Neuronal stem cell (in vitro differentiated cells): ENCODE measurements around the gene CHODL.

Experiments used
- DNase-seq: peaks from one replicate; pipeline ENCODE4 v3.0.0-alpha.2; 2013; ENCODE audit warnings: low spot score
- H2AFZ ChIP-seq: one replicate; pipeline ENCODE4 v1.6.1; 2013; ENCODE audit warnings: mild to moderate bottlenecking, low read length, inconsistent platforms
- H2AK5ac ChIP-seq: 2 replicates; pipeline ENCODE4 v1.6.1; 2013; ENCODE audit warnings: low read depth, mild to moderate bottlenecking, inconsistent platforms, low read length, moderate library complexity, mixed read lengths
- H2BK120ac ChIP-seq: 2 replicates; pipeline ENCODE4 v1.6.1; 2013; ENCODE audit warnings: low read depth, mild to moderate bottlenecking, inconsistent platforms, low read length, moderate library complexity, mixed read lengths
- H2BK12ac ChIP-seq: one replicate; pipeline ENCODE4 v1.6.1; 2013; ENCODE audit warnings: low read length, inconsistent platforms
- H2BK15ac ChIP-seq: 2 replicates; pipeline ENCODE4 v1.6.1; 2013; ENCODE audit warnings: mild to moderate bottlenecking, low read length, inconsistent platforms, mixed read lengths
- H2BK5ac ChIP-seq: one replicate; pipeline ENCODE4 v1.6.1; 2013; ENCODE audit warnings: inconsistent platforms, mild to moderate bottlenecking, low read length, moderate library complexity
- H3K14ac ChIP-seq: one replicate; pipeline ENCODE4 v1.6.1; 2013; ENCODE audit warnings: low read length, inconsistent platforms
- H3K18ac ChIP-seq: 2 replicates; pipeline ENCODE4 v1.6.1; 2013; ENCODE audit warnings: low read length, inconsistent platforms
- H3K23ac ChIP-seq: 2 replicates; pipeline ENCODE4 v1.6.1; 2013; ENCODE audit warnings: low read depth, mild to moderate bottlenecking, mixed read lengths, low read length, inconsistent platforms; ENCODE audit not compliant: poor library complexity
- H3K27ac ChIP-seq: replicated peaks from 3 replicates; pipeline ENCODE4 v1.5.1; 2013; ENCODE audit warnings: low read length, inconsistent platforms
- H3K27me3 ChIP-seq, 3 experiments: 2 replicates each; pipeline ENCODE4 v1.6.1; 2013; ENCODE audit warnings: low read length in 3 of 3, mild to moderate bottlenecking in 2 of 3, inconsistent platforms in 1 of 3, low read depth in 1 of 3, mixed read lengths in 1 of 3, moderate library complexity in 1 of 3; ENCODE audit not compliant: control insufficient read depth in 3 of 3, insufficient read depth in 3 of 3
- H3K36me3 ChIP-seq, 2 donors: replicated peaks in 1 of 2; 2 replicates each; pipeline ENCODE4 v1.6.1; 2013; ENCODE audit warnings: low read length in 2 of 2; ENCODE audit not compliant: control insufficient read depth in 2 of 2, insufficient read depth in 2 of 2
- H3K4ac ChIP-seq: 2 replicates; pipeline ENCODE4 v1.6.1; 2013; ENCODE audit warnings: inconsistent platforms, mild to moderate bottlenecking, low read length, moderate library complexity
- H3K4me1 ChIP-seq, 2 donors: 1 replicate in 1 of 2; 2 replicates in 1 of 2; pipeline ENCODE4 v1.6.1; 2013; ENCODE audit warnings: low read length in 2 of 2, low read depth in 1 of 2; ENCODE audit not compliant: control insufficient read depth in 2 of 2, insufficient read depth in 1 of 2
- H3K4me2 ChIP-seq: one replicate; pipeline ENCODE4 v1.6.1; 2013; ENCODE audit warnings: mild to moderate bottlenecking, low read length, inconsistent platforms; ENCODE audit not compliant: insufficient read depth, poor library complexity, severe bottlenecking
- H3K4me3 ChIP-seq, 2 donors: 2 replicates each; pipeline ENCODE4 v1.5.1; 2013; ENCODE audit warnings: low read length in 2 of 2, mild to moderate bottlenecking in 2 of 2, inconsistent platforms in 1 of 2, moderate library complexity in 1 of 2
- H3K79me1 ChIP-seq: one replicate; pipeline ENCODE4 v1.6.1; 2013; ENCODE audit warnings: low read depth, mild to moderate bottlenecking, inconsistent platforms, low read length, moderate library complexity
- H3K9ac ChIP-seq: one replicate; pipeline ENCODE4 v1.6.1; 2013; ENCODE audit warnings: mild to moderate bottlenecking, low read depth, low read length, inconsistent platforms; ENCODE audit not compliant: poor library complexity
- H3K9me3 ChIP-seq, 2 donors: replicated peaks in 1 of 2; 2 replicates each; pipeline versions ENCODE3 to v1.6.1; 2013; ENCODE audit warnings: low read length in 2 of 2, mild to moderate bottlenecking in 2 of 2, inconsistent platforms in 1 of 2, low read depth in 1 of 2, mixed read lengths in 1 of 2, moderate library complexity in 1 of 2; ENCODE audit not compliant: control insufficient read depth in 2 of 2, insufficient read depth in 1 of 2
- H4K8ac ChIP-seq: one replicate; pipeline ENCODE4 v1.6.1; 2013; ENCODE audit warnings: low read depth, mild to moderate bottlenecking, inconsistent platforms, low read length, moderate library complexity
- H4K91ac ChIP-seq: one replicate; pipeline ENCODE4 v1.6.1; 2013; ENCODE audit warnings: low read length, low read depth, mild to moderate bottlenecking, inconsistent platforms; ENCODE audit not compliant: poor library complexity
- WGBS, 2 donors: extraction: QIAGEN DNeasy Blood & Tissue Kit; methylation state at CpG; one replicate each; pipeline ENCODE4 v1.1.7; 2013; ENCODE audit warnings: missing lambda C conversion rate in 2 of 2, mixed read lengths in 1 of 2; ENCODE audit not compliant: insufficient read length in 2 of 2, insufficient replicate concordance in 1 of 2; ENCODE audit errors: extremely low coverage in 2 of 2; 5-methylcytosine and 5-hydroxymethylcytosine counted together

CHODL gene

GRCh38 chr21:18248171-18248570 lies 3.5 kb downstream of the CHODL start:
- peaks cover 0 to 4% of the 10 kb centered on the region in 2 donors for H3K4me1 ChIP-seq
- no peak overlapping the region for H2BK15ac ChIP-seq
- H4K8ac ChIP-seq: no peak overlapping the region
- no peaks in the 10 kb centered on the region for H3K79me1 ChIP-seq
- no peaks in the 10 kb centered on the region for H3K36me3 ChIP-seq
- H2BK120ac ChIP-seq: no peak overlapping the region
- no peak overlapping the region for H3K4me2 ChIP-seq
- no peak overlapping the region for H2BK12ac ChIP-seq
- no peak for DNase-seq
- no peak overlapping the region for H2AK5ac ChIP-seq
- H3K4me3 ChIP-seq: no peak overlapping the region
- H3K4ac ChIP-seq: no peak overlapping the region
- WGBS, 2 donors: no CpG with 5 or more reads among the region's 1 CpG
- no peak overlapping the region for H2AFZ ChIP-seq
- no peak overlapping the region for H4K91ac ChIP-seq
- H3K14ac ChIP-seq: no peak overlapping the region
- H3K9me3 ChIP-seq: no peaks in the 10 kb centered on the region
- no peak overlapping the region for H3K9ac ChIP-seq
- H3K18ac ChIP-seq: no peak overlapping the region
- peaks cover 7 to 41% (median 21%) of the 10 kb centered on the region in 3 experiments for H3K27me3 ChIP-seq
- no peak overlapping the region for H2BK5ac ChIP-seq
- H3K27ac ChIP-seq: no peak overlapping the region
- no peak overlapping the region for H3K23ac ChIP-seq

GRCh38 chr21:18249672-18250071 lies 5.0 kb downstream of the CHODL start:
- Histone ChIP-seq H3K4me3 (no peak overlapping the region), H2BK120ac (no peak overlapping the region), H3K4me1 (peaks cover 0 to 4% of the 10 kb centered on the region in 2 donors), H2AK5ac (no peak overlapping the region), H2BK5ac (no peak overlapping the region), H2AFZ (no peak overlapping the region), H3K9ac (no peak overlapping the region), H4K91ac (no peak overlapping the region), H3K27me3 (peaks cover 7 to 26% (median 13%) of the 10 kb centered on the region in 3 experiments), H2BK15ac (no peak overlapping the region), H3K79me1 (no peaks in the 10 kb centered on the region), H3K18ac (no peak overlapping the region), H3K27ac (no peak overlapping the region), H3K9me3 (no peaks in the 10 kb centered on the region), H4K8ac (no peak overlapping the region), H3K36me3 (no peaks in the 10 kb centered on the region), H3K4me2 (no peak overlapping the region), H3K4ac (no peak overlapping the region), H3K23ac (no peak overlapping the region), H2BK12ac (no peak overlapping the region), H3K14ac (no peak overlapping the region)
- DNase-seq: no peak
- WGBS, 2 donors: no CpG with 5 or more reads among the region's 2 CpGs

- no peaks in the 10 kb centered on the region for H3K79me1 ChIP-seq
- H3K14ac ChIP-seq: no peak overlapping the region
- no peak overlapping the region for H3K4me3 ChIP-seq
- no peak overlapping the region for H2BK5ac ChIP-seq
- H2AK5ac ChIP-seq: no peak overlapping the region
- no peak overlapping the region for H3K4me2 ChIP-seq
- H2BK15ac ChIP-seq: no peak overlapping the region
- H3K27me3 ChIP-seq: peaks cover 0 to 12% (median 0%) of the 10 kb centered on the region in 3 experiments
- no peak for DNase-seq
- H3K9ac ChIP-seq: no peak overlapping the region
- no peak overlapping the region for H2BK120ac ChIP-seq
- H3K36me3 ChIP-seq: no peaks in the 10 kb centered on the region
- H4K91ac ChIP-seq: no peak overlapping the region
- H3K18ac ChIP-seq: no peak overlapping the region
- no peaks in the 10 kb centered on the region for H3K4me1 ChIP-seq
- no peak overlapping the region for H2BK12ac ChIP-seq
- H4K8ac ChIP-seq: no peak overlapping the region
- H2AFZ ChIP-seq: no peak overlapping the region
- H3K27ac ChIP-seq: no peak overlapping the region
- no peak overlapping the region for H3K4ac ChIP-seq
- no peaks in the 10 kb centered on the region for H3K9me3 ChIP-seq
- H3K23ac ChIP-seq: no peak overlapping the region
These were observed 6.4 kb downstream of the CHODL start for GRCh38 chr21:18251065-18251464.

- Histone ChIP-seq H2AK5ac (no peak overlapping the region), H3K9ac (no peak overlapping the region), H2BK15ac (no peak overlapping the region), H3K36me3 (no peaks in the 10 kb centered on the region), H2BK12ac (no peak overlapping the region), H3K4me1 (no peaks in the 10 kb centered on the region), H3K4me3 (no peak overlapping the region), H3K9me3 (no peaks in the 10 kb centered on the region), H3K4me2 (no peak overlapping the region), H3K14ac (no peak overlapping the region), H3K79me1 (no peaks in the 10 kb centered on the region), H3K27ac (no peak overlapping the region), H3K23ac (no peak overlapping the region), H2BK120ac (no peak overlapping the region), H2AFZ (no peak overlapping the region), H3K27me3 (peaks cover 0 to under 1% (median 0%) of the 10 kb centered on the region in 3 experiments), H4K91ac (no peak overlapping the region), H2BK5ac (no peak overlapping the region), H3K18ac (no peak overlapping the region), H3K4ac (no peak overlapping the region), H4K8ac (no peak overlapping the region)
- DNase-seq: no peak
- no CpG with 5 or more reads among the region's 4 CpGs for WGBS, 2 donors
These were observed 7.6 kb downstream of the CHODL start for GRCh38 chr21:18252256-18252655.
